Measurements from ENCODE around the gene VRK1. TPM values are rescaled to one million over a fixed set of nuclear protein-coding genes. Genes with fewer than 3 reads are reported as not detected.

The VRK1 gene
- polyA plus RNA-seq, 3 donors = 5.5 to 14.3 (median 13.2) TPM

GRCh38 chr14:96851694-96852381, 54.7 kb downstream of the VRK1 start:
- Histone ChIP-seq H3K4me3 (replicated peaks in 1 of 3; ENCODE audit: low read depth in 2 of 3, low read length in 3 of 3) (no peak overlapping the region), H4K20me1 (ENCODE audit: insufficient read depth, low read length) (no peaks in the 10 kb centered on the region), H3K9ac (ENCODE audit: insufficient read depth, low read length, poor library complexity, severe bottlenecking) (no peak overlapping the region), H2AFZ (ENCODE audit: insufficient read depth, low read depth, low read length, poor library complexity, severe bottlenecking) (no peak overlapping the region), H3K27ac (ENCODE audit: low read depth in 1 of 2, low read length in 2 of 2) (no peak overlapping the region), H3K36me3 (replicated peaks in 1 of 2; ENCODE audit: control insufficient read depth in 1 of 2, insufficient read depth in 2 of 2, low read length in 2 of 2) (peaks cover 35 to 60% of the 10 kb centered on the region in 2 donors), H3K9me3 (replicated peaks in 1 of 2; ENCODE audit: control insufficient read depth in 1 of 2, insufficient read depth in 1 of 2, low read length in 2 of 2) (no peaks in the 10 kb centered on the region), H3K4me2 (replicated peaks; ENCODE audit: extremely low read depth, low read length, poor library complexity, severe bottlenecking) (no peak overlapping the region), H3K27me3 (ENCODE audit: control insufficient read depth in 2 of 2, insufficient read depth in 2 of 2, low read length in 2 of 2) (no peaks in the 10 kb centered on the region), H3K79me2 (ENCODE audit: insufficient read depth, low read length) (no peaks in the 10 kb centered on the region), H3K4me1 (ENCODE audit: control insufficient read depth in 1 of 2, insufficient read depth in 2 of 2, low read length in 2 of 2) (no peaks in the 10 kb centered on the region)
- WGBS (ENCODE audit: insufficient coverage) = 100% methylated on average over 1 of the region's 4 CpGs
- DNase-seq = no peak
- H3K36me3 Mint-ChIP-seq = peaks cover 46 to 48% of the 10 kb centered on the region in 2 donors
- no peak for TF ChIP-seq CTCF (IDR thresholded peaks at IDR 0.05)
- H3K27ac Mint-ChIP-seq = no peak overlapping the region
- no peaks in the 10 kb centered on the region for H3K4me1 Mint-ChIP-seq
- no peaks in the 10 kb centered on the region for H3K27me3 Mint-ChIP-seq (ENCODE audit: low read depth in 3 of 3)
- H3K4me3 Mint-ChIP-seq = no peak overlapping the region
- no peaks in the 10 kb centered on the region for H3K9me3 Mint-ChIP-seq
- intact Hi-C loops (cut with micrococcal nuclease) = no loop called here

- Mint-ChIP-seq H3K27ac (no peak overlapping the region), H3K9me3 (no peaks in the 10 kb centered on the region), H3K4me3 (no peak overlapping the region), H3K4me1 (no peaks in the 10 kb centered on the region), H3K27me3 (ENCODE audit: low read depth in 3 of 3) (no peaks in the 10 kb centered on the region), H3K36me3 (peaks cover 46 to 48% of the 10 kb centered on the region in 2 donors)
- Histone ChIP-seq H3K4me3 (replicated peaks in 1 of 3; ENCODE audit: low read depth in 2 of 3, low read length in 3 of 3) (no peak overlapping the region), H3K4me1 (ENCODE audit: control insufficient read depth in 1 of 2, insufficient read depth in 2 of 2, low read length in 2 of 2) (no peaks in the 10 kb centered on the region), H4K20me1 (ENCODE audit: insufficient read depth, low read length) (no peaks in the 10 kb centered on the region), H3K9me3 (replicated peaks in 1 of 2; ENCODE audit: control insufficient read depth in 1 of 2, insufficient read depth in 1 of 2, low read length in 2 of 2) (no peaks in the 10 kb centered on the region), H3K27ac (ENCODE audit: low read depth in 1 of 2, low read length in 2 of 2) (no peak overlapping the region), H3K4me2 (replicated peaks; ENCODE audit: extremely low read depth, low read length, poor library complexity, severe bottlenecking) (no peak overlapping the region), H3K27me3 (ENCODE audit: control insufficient read depth in 2 of 2, insufficient read depth in 2 of 2, low read length in 2 of 2) (no peaks in the 10 kb centered on the region), H2AFZ (ENCODE audit: insufficient read depth, low read depth, low read length, poor library complexity, severe bottlenecking) (no peak overlapping the region), H3K9ac (ENCODE audit: insufficient read depth, low read length, poor library complexity, severe bottlenecking) (no peak overlapping the region), H3K36me3 (replicated peaks in 1 of 2; ENCODE audit: control insufficient read depth in 1 of 2, insufficient read depth in 2 of 2, low read length in 2 of 2) (peaks cover 31 to 60% of the 10 kb centered on the region in 2 donors), H3K79me2 (ENCODE audit: insufficient read depth, low read length) (no peaks in the 10 kb centered on the region)
- intact Hi-C loops (cut with micrococcal nuclease) = no loop called here
- TF ChIP-seq CTCF (IDR thresholded peaks at IDR 0.05) = peak; percentile 87
- WGBS (ENCODE audit: insufficient coverage) = 100% methylated on average over 1 of the region's 4 CpGs
- peak; percentile 8 to 22 (median 12) for DNase-seq
These were observed 55.7 kb downstream of the VRK1 start for GRCh38 chr14:96852823-96853422.

All from CD14-positive monocyte (primary cell).